SK-N-SH (cell line): ENCODE data around the gene ZBED1.

Source experiments
- CHD2 ChIP-seq: fragments of 150-350 bp; IDR thresholded peaks from 2 replicates; pipeline ENCODE4 v1.6.1; 2018; ENCODE audit warnings: low read length; ENCODE audit not compliant: partially characterized antibody
- ELF1 ChIP-seq: IDR thresholded peaks from 2 replicates; pipeline ENCODE4 v1.4.0; 2012
- EZH2phosphoT487 ChIP-seq: fragments of 200-600 bp; sonication (generic); IDR thresholded peaks from 2 replicates; pipeline ENCODE4 v1.6.1; 2017; ENCODE audit warnings: low read depth, mixed run types, mild to moderate bottlenecking, antibody characterized with exemption, moderate library complexity, borderline replicate concordance
- POLR2AphosphoS5 ChIP-seq: IDR thresholded peaks from 2 replicates; pipeline ENCODE4 v1.6.1; 2012; ENCODE audit warnings: low read depth, low read length
- RFX5 ChIP-seq: IDR thresholded peaks from 2 replicates; pipeline ENCODE4 v1.6.1; 2012; ENCODE audit warnings: mild to moderate bottlenecking, improper control_type of control experiment, low read length
- SMC3 ChIP-seq: IDR thresholded peaks from 2 replicates; pipeline ENCODE4 v1.6.1; 2012; ENCODE audit warnings: low read depth, low read length, improper control_type of control experiment
- TF ChIP-seq, protein P1 (sequence below): fragments of 200-600 bp; sonication (generic); IDR thresholded peaks from 2 replicates; pipeline ENCODE4 v1.6.1; 2017; ENCODE audit warnings: antibody characterized with exemption, mild to moderate bottlenecking, moderate library complexity

- TF ChIP-seq, protein P1, sequence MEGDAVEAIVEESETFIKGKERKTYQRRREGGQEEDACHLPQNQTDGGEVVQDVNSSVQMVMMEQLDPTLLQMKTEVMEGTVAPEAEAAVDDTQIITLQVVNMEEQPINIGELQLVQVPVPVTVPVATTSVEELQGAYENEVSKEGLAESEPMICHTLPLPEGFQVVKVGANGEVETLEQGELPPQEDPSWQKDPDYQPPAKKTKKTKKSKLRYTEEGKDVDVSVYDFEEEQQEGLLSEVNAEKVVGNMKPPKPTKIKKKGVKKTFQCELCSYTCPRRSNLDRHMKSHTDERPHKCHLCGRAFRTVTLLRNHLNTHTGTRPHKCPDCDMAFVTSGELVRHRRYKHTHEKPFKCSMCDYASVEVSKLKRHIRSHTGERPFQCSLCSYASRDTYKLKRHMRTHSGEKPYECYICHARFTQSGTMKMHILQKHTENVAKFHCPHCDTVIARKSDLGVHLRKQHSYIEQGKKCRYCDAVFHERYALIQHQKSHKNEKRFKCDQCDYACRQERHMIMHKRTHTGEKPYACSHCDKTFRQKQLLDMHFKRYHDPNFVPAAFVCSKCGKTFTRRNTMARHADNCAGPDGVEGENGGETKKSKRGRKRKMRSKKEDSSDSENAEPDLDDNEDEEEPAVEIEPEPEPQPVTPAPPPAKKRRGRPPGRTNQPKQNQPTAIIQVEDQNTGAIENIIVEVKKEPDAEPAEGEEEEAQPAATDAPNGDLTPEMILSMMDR, result no peak
- TF ChIP-seq RFX5, result no peak
- TF ChIP-seq ELF1, result no peak
- TF ChIP-seq POLR2AphosphoS5, result no peak
- TF ChIP-seq SMC3, result no peak
- no peak for TF ChIP-seq CHD2
- no peak for TF ChIP-seq EZH2phosphoT487
These were observed 14.2 kb downstream of the ZBED1 start for GRCh38 chrX:2486476-2487133.
